Measurements from ENCODE around the gene CRYBG2. TPM values are rescaled to one million over a fixed set of nuclear protein-coding genes. Genes with fewer than 3 reads are reported as not detected.

The CRYBG2 gene
- total RNA-seq, 1 experiment from 2014 or later, result 21.1 TPM

GRCh38 chr1:26302733-26303405 lies 51.1 kb downstream of the CRYBG2 start:
- no peak overlapping the region for H3K27ac Mint-ChIP-seq
- H3K4me3 Mint-ChIP-seq, result no peak overlapping the region
- ChIA-PET CTCF (interaction anchor here (1.5 kb wide), 1 partner anchor 17 kb away, joined by 10 read pairs; no protein-coding TSS in a partner anchor), POLR2A (no interaction called here)
- no peaks in the 10 kb centered on the region for H3K27me3 Mint-ChIP-seq (ENCODE audit: low read depth)
- H3K9me3 Mint-ChIP-seq, result no peaks in the 10 kb centered on the region
- ATAC-seq, result no peak
- H3K4me1 Mint-ChIP-seq, result peaks cover 22% of the 10 kb centered on the region
- no peak for DNase-seq (ENCODE audit: low spot score)
- H3K36me3 Mint-ChIP-seq, result no peaks in the 10 kb centered on the region
- TF ChIP-seq ZNF423 (CRISPR knock-in tag; IDR thresholded peaks at IDR 0.05), result no peak
- TF ChIP-seq, protein P1, sequence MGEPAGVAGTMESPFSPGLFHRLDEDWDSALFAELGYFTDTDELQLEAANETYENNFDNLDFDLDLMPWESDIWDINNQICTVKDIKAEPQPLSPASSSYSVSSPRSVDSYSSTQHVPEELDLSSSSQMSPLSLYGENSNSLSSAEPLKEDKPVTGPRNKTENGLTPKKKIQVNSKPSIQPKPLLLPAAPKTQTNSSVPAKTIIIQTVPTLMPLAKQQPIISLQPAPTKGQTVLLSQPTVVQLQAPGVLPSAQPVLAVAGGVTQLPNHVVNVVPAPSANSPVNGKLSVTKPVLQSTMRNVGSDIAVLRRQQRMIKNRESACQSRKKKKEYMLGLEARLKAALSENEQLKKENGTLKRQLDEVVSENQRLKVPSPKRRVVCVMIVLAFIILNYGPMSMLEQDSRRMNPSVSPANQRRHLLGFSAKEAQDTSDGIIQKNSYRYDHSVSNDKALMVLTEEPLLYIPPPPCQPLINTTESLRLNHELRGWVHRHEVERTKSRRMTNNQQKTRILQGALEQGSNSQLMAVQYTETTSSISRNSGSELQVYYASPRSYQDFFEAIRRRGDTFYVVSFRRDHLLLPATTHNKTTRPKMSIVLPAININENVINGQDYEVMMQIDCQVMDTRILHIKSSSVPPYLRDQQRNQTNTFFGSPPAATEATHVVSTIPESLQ (CRISPR knock-in tag; IDR thresholded peaks at IDR 0.05), result no peak
- no peak for TF ChIP-seq TP53 (CRISPR knock-in tag; IDR thresholded peaks at IDR 0.05)
- TF ChIP-seq, protein P2, sequence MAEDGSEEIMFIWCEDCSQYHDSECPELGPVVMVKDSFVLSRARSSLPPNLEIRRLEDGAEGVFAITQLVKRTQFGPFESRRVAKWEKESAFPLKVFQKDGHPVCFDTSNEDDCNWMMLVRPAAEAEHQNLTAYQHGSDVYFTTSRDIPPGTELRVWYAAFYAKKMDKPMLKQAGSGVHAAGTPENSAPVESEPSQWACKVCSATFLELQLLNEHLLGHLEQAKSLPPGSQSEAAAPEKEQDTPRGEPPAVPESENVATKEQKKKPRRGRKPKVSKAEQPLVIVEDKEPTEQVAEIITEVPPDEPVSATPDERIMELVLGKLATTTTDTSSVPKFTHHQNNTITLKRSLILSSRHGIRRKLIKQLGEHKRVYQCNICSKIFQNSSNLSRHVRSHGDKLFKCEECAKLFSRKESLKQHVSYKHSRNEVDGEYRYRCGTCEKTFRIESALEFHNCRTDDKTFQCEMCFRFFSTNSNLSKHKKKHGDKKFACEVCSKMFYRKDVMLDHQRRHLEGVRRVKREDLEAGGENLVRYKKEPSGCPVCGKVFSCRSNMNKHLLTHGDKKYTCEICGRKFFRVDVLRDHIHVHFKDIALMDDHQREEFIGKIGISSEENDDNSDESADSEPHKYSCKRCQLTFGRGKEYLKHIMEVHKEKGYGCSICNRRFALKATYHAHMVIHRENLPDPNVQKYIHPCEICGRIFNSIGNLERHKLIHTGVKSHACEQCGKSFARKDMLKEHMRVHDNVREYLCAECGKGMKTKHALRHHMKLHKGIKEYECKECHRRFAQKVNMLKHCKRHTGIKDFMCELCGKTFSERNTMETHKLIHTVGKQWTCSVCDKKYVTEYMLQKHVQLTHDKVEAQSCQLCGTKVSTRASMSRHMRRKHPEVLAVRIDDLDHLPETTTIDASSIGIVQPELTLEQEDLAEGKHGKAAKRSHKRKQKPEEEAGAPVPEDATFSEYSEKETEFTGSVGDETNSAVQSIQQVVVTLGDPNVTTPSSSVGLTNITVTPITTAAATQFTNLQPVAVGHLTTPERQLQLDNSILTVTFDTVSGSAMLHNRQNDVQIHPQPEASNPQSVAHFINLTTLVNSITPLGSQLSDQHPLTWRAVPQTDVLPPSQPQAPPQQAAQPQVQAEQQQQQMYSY (CRISPR knock-in tag; IDR thresholded peaks at IDR 0.05), result no peak
- TF ChIP-seq, protein P3, sequence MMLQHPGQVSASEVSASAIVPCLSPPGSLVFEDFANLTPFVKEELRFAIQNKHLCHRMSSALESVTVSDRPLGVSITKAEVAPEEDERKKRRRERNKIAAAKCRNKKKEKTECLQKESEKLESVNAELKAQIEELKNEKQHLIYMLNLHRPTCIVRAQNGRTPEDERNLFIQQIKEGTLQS (CRISPR knock-in tag; conservative IDR thresholded peaks at IDR 0.05), result no peak
- TF ChIP-seq, protein P4, sequence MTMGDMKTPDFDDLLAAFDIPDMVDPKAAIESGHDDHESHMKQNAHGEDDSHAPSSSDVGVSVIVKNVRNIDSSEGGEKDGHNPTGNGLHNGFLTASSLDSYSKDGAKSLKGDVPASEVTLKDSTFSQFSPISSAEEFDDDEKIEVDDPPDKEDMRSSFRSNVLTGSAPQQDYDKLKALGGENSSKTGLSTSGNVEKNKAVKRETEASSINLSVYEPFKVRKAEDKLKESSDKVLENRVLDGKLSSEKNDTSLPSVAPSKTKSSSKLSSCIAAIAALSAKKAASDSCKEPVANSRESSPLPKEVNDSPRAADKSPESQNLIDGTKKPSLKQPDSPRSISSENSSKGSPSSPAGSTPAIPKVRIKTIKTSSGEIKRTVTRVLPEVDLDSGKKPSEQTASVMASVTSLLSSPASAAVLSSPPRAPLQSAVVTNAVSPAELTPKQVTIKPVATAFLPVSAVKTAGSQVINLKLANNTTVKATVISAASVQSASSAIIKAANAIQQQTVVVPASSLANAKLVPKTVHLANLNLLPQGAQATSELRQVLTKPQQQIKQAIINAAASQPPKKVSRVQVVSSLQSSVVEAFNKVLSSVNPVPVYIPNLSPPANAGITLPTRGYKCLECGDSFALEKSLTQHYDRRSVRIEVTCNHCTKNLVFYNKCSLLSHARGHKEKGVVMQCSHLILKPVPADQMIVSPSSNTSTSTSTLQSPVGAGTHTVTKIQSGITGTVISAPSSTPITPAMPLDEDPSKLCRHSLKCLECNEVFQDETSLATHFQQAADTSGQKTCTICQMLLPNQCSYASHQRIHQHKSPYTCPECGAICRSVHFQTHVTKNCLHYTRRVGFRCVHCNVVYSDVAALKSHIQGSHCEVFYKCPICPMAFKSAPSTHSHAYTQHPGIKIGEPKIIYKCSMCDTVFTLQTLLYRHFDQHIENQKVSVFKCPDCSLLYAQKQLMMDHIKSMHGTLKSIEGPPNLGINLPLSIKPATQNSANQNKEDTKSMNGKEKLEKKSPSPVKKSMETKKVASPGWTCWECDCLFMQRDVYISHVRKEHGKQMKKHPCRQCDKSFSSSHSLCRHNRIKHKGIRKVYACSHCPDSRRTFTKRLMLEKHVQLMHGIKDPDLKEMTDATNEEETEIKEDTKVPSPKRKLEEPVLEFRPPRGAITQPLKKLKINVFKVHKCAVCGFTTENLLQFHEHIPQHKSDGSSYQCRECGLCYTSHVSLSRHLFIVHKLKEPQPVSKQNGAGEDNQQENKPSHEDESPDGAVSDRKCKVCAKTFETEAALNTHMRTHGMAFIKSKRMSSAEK (CRISPR knock-in tag; IDR thresholded peaks at IDR 0.05; ENCODE audit: borderline replicate concordance), result no peak
- no peak for TF ChIP-seq NFATC4 (CRISPR knock-in tag; IDR thresholded peaks at IDR 0.05)
- TF ChIP-seq ATF1 (CRISPR knock-in tag; IDR thresholded peaks at IDR 0.05), result no peak
- TF ChIP-seq ZNF121 (CRISPR knock-in tag; IDR thresholded peaks at IDR 0.05), result no peak
- TF ChIP-seq ZMAT4 (CRISPR knock-in tag; IDR thresholded peaks at IDR 0.05), result no peak
- TF ChIP-seq, protein P5, sequence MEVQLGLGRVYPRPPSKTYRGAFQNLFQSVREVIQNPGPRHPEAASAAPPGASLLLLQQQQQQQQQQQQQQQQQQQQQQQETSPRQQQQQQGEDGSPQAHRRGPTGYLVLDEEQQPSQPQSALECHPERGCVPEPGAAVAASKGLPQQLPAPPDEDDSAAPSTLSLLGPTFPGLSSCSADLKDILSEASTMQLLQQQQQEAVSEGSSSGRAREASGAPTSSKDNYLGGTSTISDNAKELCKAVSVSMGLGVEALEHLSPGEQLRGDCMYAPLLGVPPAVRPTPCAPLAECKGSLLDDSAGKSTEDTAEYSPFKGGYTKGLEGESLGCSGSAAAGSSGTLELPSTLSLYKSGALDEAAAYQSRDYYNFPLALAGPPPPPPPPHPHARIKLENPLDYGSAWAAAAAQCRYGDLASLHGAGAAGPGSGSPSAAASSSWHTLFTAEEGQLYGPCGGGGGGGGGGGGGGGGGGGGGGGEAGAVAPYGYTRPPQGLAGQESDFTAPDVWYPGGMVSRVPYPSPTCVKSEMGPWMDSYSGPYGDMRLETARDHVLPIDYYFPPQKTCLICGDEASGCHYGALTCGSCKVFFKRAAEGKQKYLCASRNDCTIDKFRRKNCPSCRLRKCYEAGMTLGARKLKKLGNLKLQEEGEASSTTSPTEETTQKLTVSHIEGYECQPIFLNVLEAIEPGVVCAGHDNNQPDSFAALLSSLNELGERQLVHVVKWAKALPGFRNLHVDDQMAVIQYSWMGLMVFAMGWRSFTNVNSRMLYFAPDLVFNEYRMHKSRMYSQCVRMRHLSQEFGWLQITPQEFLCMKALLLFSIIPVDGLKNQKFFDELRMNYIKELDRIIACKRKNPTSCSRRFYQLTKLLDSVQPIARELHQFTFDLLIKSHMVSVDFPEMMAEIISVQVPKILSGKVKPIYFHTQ (CRISPR knock-in tag; IDR thresholded peaks at IDR 0.05), result no peak
- TF ChIP-seq MYBL2 (CRISPR knock-in tag; IDR thresholded peaks at IDR 0.05), result no peak

Measured in WTC11 (cell line).